Caco-2 (cell line): ENCODE results near the gene SLC35A1. TPM values are rescaled to one million over a fixed set of nuclear protein-coding genes. Genes with fewer than 3 reads are reported as not detected.

Experiments
- BruUV-seq: library from RNA; stranded (reverse); fragments of 400-500 nt; replicated peaks from 2 replicates; lab custom pipeline; 2021; lab: Mats Ljungman, UMichigan
- CTCF ChIA-PET: fragments of 300-600 bp; sonication (Branson Sonifier 250); formaldehyde crosslinking; loops from one replicate; lab custom pipeline; 2022; ENCODE audit warnings: antibody characterized with exemption; lab: Charles Lee
- POLR2A ChIA-PET: fragments of 300-600 bp; sonication (Branson Sonifier 250); formaldehyde crosslinking; loops from one replicate; lab custom pipeline; 2022; ENCODE audit warnings: antibody characterized with exemption; lab: Charles Lee
- DNase-seq, 2 experiments: peaks; one replicate each; pipeline versions ENCODE4 v3.0.0 to v3.0.0-alpha.2; 2020 to 2022
- H3K27me3 ChIP-seq: replicated peaks from 2 replicates; pipeline ENCODE4 v1.6.0; 2011; ENCODE audit warnings: low read length; ENCODE audit not compliant: control insufficient read depth, insufficient read depth
- H3K36me3 ChIP-seq: 2 replicates; pipeline ENCODE4 v1.5.1; 2011; ENCODE audit warnings: low read length; ENCODE audit not compliant: control insufficient read depth, insufficient read depth
- H3K4me1 ChIP-seq: fragments of 250-450 bp; sonication (Bioruptor Pico); 2 replicates; pipeline ENCODE4 v1.5.1; 2020; ENCODE audit warnings: mild to moderate bottlenecking
- H3K4me3 ChIP-seq: 2 replicates; pipeline ENCODE4 v1.5.1; 2011; ENCODE audit warnings: low read depth, mild to moderate bottlenecking, control low read depth, low read length
- H3K9me3 ChIP-seq: fragments of 250-450 bp; sonication (Bioruptor Pico); 2 replicates; pipeline ENCODE4 v1.5.1; 2020; ENCODE audit warnings: mild to moderate bottlenecking, moderate library complexity
- H3K27ac Mint-ChIP-seq: one replicate; pipeline ENCODE4 v1.8.0; 2022; ENCODE audit warnings: mixed read lengths; ENCODE audit not compliant: unreplicated experiment
- H3K27me3 Mint-ChIP-seq: one replicate; pipeline ENCODE4 v1.8.0; 2022; ENCODE audit warnings: mixed read lengths; ENCODE audit not compliant: insufficient read depth, unreplicated experiment
- H3K36me3 Mint-ChIP-seq: one replicate; pipeline ENCODE4 v1.8.0; 2022; ENCODE audit warnings: mild to moderate bottlenecking, mixed read lengths; ENCODE audit not compliant: insufficient read depth, unreplicated experiment
- H3K4me1 Mint-ChIP-seq: one replicate; pipeline ENCODE4 v1.8.0; 2022; ENCODE audit warnings: low read depth, mixed read lengths; ENCODE audit not compliant: unreplicated experiment
- H3K4me3 Mint-ChIP-seq: one replicate; pipeline ENCODE4 v1.8.0; 2022; ENCODE audit warnings: mild to moderate bottlenecking, moderate library complexity, mixed read lengths; ENCODE audit not compliant: unreplicated experiment
- H3K9me3 Mint-ChIP-seq: one replicate; pipeline ENCODE4 v1.8.0; 2022; ENCODE audit warnings: mixed read lengths; ENCODE audit not compliant: unreplicated experiment
- intact Hi-C: fragments of 100-400 bp; cut with micrococcal nuclease; formaldehyde crosslinking; loops from one replicate; pipeline ENCODE4 v1.10.0; 2022; ENCODE audit not compliant: unreplicated experiment
- total RNA-seq: library from RNA; stranded (reverse); gene quantifications from 2 replicates; pipeline ENCODE4 v1.2.3, GENCODE V29; 2022
- TF ChIP-seq, protein P1 (sequence below), 2 experiments: fragments of 200-600 bp in 1 of 2; IDR thresholded peaks; 1 replicate in 1 of 2; 2 replicates in 1 of 2; pipeline versions ENCODE4 v1.5.1 to v1.8.0; 2011 to 2022; ENCODE audit warnings: antibody characterized with exemption in 1 of 2, control low read depth in 1 of 2, inconsistent platforms in 1 of 2, low read depth in 1 of 2, low read length in 1 of 2, mild to moderate bottlenecking in 1 of 2, moderate library complexity in 1 of 2; ENCODE audit not compliant: insufficient read depth in 1 of 2, severe bottlenecking in 1 of 2, unreplicated experiment in 1 of 2

Gene SLC35A1
- total RNA-seq, 1 experiment from 2014 or later, result 12.7 TPM

DNA sequence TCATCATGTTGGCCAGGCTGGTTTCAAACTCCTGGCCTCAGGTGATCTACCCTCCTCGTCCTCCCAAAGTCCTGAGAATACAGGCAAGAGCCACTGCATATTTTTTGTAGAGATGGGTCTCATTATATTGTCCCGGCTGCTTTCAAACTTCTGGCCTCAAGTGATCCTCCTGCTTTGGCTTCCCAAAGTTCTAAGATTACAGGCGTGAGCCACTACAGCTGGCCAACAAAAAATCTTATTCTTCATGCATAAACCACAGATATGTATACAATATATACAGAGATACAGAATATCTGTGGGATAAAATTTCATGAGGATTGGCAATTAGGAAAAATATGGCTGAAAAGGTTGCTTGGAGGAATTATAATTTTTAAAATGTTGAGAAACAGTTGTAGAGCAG is 49.9 kb downstream of the SLC35A1 start:
- no peaks in the 10 kb centered on the region for H3K4me1 ChIP-seq
- H3K9me3 ChIP-seq, result no peaks in the 10 kb centered on the region
- Mint-ChIP-seq H3K36me3 (peaks cover 55% of the 10 kb centered on the region), H3K27ac (no peak overlapping the region), H3K4me3 (no peak overlapping the region), H3K9me3 (no peaks in the 10 kb centered on the region), H3K4me1 (no peaks in the 10 kb centered on the region), H3K27me3 (no peaks in the 10 kb centered on the region)
- BruUV-seq, result no TSS peak
- H3K27me3 ChIP-seq, result no peaks in the 10 kb centered on the region
- no peak for DNase-seq
- CTCF ChIA-PET, result no interaction called here
- POLR2A ChIA-PET, result no interaction called here
- no peak overlapping the region for H3K4me3 ChIP-seq
- H3K36me3 ChIP-seq, result no peaks in the 10 kb centered on the region; the same call in 1 of the 2 replicates
- TF ChIP-seq, protein P1, sequence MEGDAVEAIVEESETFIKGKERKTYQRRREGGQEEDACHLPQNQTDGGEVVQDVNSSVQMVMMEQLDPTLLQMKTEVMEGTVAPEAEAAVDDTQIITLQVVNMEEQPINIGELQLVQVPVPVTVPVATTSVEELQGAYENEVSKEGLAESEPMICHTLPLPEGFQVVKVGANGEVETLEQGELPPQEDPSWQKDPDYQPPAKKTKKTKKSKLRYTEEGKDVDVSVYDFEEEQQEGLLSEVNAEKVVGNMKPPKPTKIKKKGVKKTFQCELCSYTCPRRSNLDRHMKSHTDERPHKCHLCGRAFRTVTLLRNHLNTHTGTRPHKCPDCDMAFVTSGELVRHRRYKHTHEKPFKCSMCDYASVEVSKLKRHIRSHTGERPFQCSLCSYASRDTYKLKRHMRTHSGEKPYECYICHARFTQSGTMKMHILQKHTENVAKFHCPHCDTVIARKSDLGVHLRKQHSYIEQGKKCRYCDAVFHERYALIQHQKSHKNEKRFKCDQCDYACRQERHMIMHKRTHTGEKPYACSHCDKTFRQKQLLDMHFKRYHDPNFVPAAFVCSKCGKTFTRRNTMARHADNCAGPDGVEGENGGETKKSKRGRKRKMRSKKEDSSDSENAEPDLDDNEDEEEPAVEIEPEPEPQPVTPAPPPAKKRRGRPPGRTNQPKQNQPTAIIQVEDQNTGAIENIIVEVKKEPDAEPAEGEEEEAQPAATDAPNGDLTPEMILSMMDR (IDR thresholded peaks at IDR 0.05; ENCODE audit: insufficient read depth in 1 of 2, low read depth in 1 of 2, low read length in 1 of 2, severe bottlenecking in 1 of 2, unreplicated experiment in 1 of 2), result no peak
- intact Hi-C loops, result no loop called here

DNA sequence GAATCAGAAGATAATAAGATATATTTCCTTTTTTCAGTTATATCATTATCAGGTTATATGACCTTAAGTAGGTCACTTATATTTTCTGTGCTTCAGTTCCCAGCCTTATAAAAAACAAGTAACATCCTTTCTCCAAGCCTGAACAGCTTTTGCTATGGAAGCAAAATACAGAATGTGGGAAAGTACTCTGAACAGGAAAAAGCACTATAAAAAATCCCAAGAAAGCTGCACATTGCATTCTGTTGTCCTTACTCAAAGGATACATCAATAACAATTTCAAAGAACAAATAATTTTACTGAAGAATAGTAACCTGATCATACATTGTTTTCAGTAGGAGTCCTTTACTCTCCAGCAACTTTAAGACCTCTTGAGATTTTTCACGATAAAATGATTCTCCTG is 56.4 kb downstream of the SLC35A1 start:
- Histone ChIP-seq H3K4me3 (no peak overlapping the region), H3K4me1 (no peaks in the 10 kb centered on the region), H3K9me3 (no peaks in the 10 kb centered on the region), H3K27me3 (no peaks in the 10 kb centered on the region), H3K36me3 (0 out of 2 replicates have a peak, but pooled peaks cover 1% of the 10 kb centered on the region)
- Mint-ChIP-seq H3K4me1 (peaks cover 2% of the 10 kb centered on the region), H3K27me3 (no peaks in the 10 kb centered on the region), H3K9me3 (no peaks in the 10 kb centered on the region), H3K27ac (no peak overlapping the region), H3K36me3 (peaks cover 36% of the 10 kb centered on the region), H3K4me3 (no peak overlapping the region)
- TF ChIP-seq, protein P1 (IDR thresholded peaks at IDR 0.05; ENCODE audit: insufficient read depth in 1 of 2, low read depth in 1 of 2, low read length in 1 of 2, severe bottlenecking in 1 of 2, unreplicated experiment in 1 of 2), result no peak
- DNase-seq, result no peak
- BruUV-seq, result no TSS peak
- ChIA-PET POLR2A (no interaction called here), CTCF (no interaction called here)
- intact Hi-C loops, result no loop called here

DNA sequence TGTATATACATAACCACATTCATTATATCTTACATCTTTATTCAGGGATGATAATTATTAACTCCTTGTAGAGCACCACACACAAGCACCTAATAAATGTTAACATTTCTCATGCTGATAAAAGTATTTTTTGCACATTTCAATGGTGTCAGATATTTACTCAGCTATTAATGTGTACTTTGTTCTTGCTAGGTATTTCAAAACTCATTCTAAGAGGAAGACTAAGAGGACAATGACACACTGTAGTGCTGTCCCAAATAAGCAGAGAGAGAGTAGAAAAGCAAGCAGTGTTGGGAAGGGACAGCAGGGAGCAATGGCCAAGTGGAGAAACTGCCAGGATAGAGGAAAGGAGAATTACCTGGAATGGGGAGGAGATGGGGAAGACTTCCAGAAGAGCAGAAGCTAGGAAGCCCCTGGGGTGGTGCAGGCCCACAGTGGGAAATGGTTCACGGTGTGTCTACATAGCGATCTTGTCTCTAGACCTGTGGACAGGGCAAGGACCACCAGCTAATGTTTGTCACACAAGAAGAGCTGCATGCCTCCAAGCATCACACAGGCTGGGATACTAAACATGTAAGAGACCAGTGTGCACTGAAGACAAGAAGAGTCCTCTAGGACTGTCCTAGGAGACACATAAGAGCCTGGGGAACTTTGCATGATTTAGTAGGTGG is 61.7 kb downstream of the SLC35A1 start:
- Histone ChIP-seq H3K27me3 (no peaks in the 10 kb centered on the region), H3K36me3 (0 out of 2 replicates have a peak, but pooled peaks cover 1% of the 10 kb centered on the region), H3K4me1 (0 out of 2 replicates have a peak, but pooled peaks cover 3% of the 10 kb centered on the region), H3K4me3 (no peak overlapping the region), H3K9me3 (no peaks in the 10 kb centered on the region)
- Mint-ChIP-seq H3K9me3 (no peaks in the 10 kb centered on the region), H3K4me3 (no peak overlapping the region), H3K36me3 (peaks cover 24% of the 10 kb centered on the region), H3K27me3 (no peaks in the 10 kb centered on the region), H3K4me1 (peaks cover 8% of the 10 kb centered on the region), H3K27ac (peak overlapping the region; percentile 65)
- no TSS peak for BruUV-seq
- POLR2A ChIA-PET, result no interaction called here
- CTCF ChIA-PET, result no interaction called here
- no peak for DNase-seq
- TF ChIP-seq, protein P1 (IDR thresholded peaks at IDR 0.05; ENCODE audit: insufficient read depth in 1 of 2, low read depth in 1 of 2, low read length in 1 of 2, severe bottlenecking in 1 of 2, unreplicated experiment in 1 of 2), result no peak
- intact Hi-C loops, result no loop called here
